GM20000 (cell line): ENCODE data around the gene NECTIN4.
A peak's percentile ranks its signal among the peaks of the same experiment; 100 is the strongest.

ENCODE experiments used
- DNase-seq: peaks from one replicate; pipeline ENCODE4 v3.0.0; 2012; ENCODE audit warnings: low spot score
- TF ChIP-seq, protein P1 (sequence below): IDR thresholded peaks from 2 replicates; pipeline ENCODE4 v1.5.1; 2012; ENCODE audit warnings: mild to moderate bottlenecking, control low read depth; ENCODE audit errors: extremely low read depth, missing control alignments

NECTIN4 gene

DNA sequence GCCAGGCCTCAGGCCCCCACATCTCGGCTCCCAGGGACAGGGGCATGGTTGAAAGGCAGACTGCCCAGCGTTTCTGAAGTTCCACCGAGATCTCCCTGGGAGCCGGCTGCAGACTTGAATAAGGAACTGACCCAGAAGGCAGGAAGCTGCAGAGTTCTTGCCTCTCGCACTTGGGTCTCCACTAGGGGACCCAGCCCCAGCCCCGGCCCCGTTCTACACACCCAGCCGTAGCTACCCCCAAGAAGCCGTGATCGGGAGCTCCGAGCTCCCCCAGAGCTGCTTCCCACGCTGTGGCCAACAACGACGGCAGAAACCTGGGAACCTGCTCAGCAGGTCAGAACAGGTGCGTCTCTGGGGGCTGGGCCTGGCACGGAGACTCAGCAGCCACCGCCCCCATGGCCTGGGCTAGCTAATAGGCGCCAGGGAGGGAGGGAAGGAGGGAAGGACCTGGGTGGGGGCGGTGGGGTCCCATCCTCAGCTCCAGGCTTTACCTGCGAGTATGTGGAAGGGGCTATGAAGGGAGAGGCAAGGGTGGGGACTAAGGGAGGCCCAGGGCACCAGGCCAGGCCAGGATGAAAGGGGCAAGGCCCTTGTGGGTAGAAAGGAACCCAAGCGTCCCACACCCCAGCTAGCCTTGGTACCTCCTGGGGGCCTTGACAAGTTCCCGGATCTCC, at the start of gene NECTIN4:
Gene NECTIN4 (minus strand): TSS at position 308 of the 674 bp plus-strand sequence. CDS start 262 bp downstream, at position 46.
- no peak for DNase-seq

DNA sequence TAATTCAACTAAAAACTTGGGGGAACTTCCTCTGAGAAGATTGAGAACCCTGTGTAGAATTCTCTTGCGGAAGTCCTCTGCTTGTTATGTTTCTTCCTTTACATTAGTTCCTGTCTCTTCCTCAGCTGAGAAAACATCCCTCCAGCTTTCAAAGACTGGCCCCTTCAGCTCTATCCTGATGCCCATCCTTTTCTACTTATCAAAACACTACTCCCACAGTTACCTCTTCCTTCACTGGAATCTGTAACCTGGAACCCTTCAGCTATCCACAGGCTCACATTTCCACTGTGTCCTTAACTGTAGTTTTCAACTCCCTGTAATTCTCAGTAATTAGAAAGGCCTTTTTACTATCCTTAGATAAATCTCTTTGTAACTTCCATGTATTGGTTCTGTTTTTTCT, 49.1 kb upstream of the NECTIN4 start:
- TF ChIP-seq, protein P1, sequence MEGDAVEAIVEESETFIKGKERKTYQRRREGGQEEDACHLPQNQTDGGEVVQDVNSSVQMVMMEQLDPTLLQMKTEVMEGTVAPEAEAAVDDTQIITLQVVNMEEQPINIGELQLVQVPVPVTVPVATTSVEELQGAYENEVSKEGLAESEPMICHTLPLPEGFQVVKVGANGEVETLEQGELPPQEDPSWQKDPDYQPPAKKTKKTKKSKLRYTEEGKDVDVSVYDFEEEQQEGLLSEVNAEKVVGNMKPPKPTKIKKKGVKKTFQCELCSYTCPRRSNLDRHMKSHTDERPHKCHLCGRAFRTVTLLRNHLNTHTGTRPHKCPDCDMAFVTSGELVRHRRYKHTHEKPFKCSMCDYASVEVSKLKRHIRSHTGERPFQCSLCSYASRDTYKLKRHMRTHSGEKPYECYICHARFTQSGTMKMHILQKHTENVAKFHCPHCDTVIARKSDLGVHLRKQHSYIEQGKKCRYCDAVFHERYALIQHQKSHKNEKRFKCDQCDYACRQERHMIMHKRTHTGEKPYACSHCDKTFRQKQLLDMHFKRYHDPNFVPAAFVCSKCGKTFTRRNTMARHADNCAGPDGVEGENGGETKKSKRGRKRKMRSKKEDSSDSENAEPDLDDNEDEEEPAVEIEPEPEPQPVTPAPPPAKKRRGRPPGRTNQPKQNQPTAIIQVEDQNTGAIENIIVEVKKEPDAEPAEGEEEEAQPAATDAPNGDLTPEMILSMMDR: no peak
- DNase-seq: no peak

More for the DNA sequence above, at the start of gene NECTIN4:
- TF ChIP-seq, protein P1: no peak

GRCh38 chr1:161137881-161138280, 48.5 kb upstream of the NECTIN4 start:
- DNase-seq: no peak

DNA sequence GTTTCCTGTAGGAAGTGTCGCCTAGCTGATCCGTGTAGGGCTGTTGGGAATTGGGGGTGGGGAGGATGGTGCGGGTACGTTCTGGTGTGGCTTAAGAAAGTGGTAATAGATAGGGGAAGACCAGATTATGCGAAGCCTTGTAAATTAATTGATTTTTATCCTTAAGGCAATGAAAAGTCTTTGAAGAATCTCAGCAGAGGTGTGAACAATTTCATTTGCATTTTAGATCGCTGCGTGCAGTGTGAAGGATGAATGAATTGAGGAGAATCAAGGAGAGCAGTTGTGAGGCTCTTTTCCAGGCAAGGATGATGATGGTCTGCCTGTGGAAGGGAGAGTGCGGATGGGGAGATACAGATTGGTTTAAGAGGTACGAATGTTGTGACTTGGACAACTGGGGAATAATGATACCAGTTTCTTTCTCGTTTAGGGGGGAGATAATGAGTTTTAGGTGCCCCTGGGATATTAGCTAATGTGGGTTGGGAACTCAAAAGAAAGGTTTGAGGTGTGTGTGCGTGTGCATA, 43.9 kb upstream of the NECTIN4 start:
- TF ChIP-seq, protein P1: no peak

More at GRCh38 chr1:161137881-161138280, 48.5 kb upstream of the NECTIN4 start:
- TF ChIP-seq, protein P1: no peak

GRCh38 chr1:161132410-161133219, 43.3 kb upstream of the NECTIN4 start, which contains the start of gene DEDD:
TSS of gene DEDD (minus strand) at chr1:161132667. CDS start at chr1:161124462, 8,205 bp downstream.
- TF ChIP-seq, protein P1: no peak
- peak; percentile 96 for DNase-seq

More for the DNA sequence above, 43.9 kb upstream of the NECTIN4 start:
- no peak for DNase-seq

- TF ChIP-seq, protein P1: no peak
- peak; percentile 49 for DNase-seq
Observed at GRCh38 chr1:161131523-161132409, 42.4 kb upstream of the NECTIN4 start.
